ENCODE results near the gene MAPKBP1. TPM values are rescaled to one million over a fixed set of nuclear protein-coding genes. Genes with fewer than 3 reads are reported as not detected.

The MAPKBP1 gene
- total and polyA plus RNA-seq, 2 of the 4 experiments (the other 2 are of a cell fraction) = 12.5 to 15.3 TPM

DNA sequence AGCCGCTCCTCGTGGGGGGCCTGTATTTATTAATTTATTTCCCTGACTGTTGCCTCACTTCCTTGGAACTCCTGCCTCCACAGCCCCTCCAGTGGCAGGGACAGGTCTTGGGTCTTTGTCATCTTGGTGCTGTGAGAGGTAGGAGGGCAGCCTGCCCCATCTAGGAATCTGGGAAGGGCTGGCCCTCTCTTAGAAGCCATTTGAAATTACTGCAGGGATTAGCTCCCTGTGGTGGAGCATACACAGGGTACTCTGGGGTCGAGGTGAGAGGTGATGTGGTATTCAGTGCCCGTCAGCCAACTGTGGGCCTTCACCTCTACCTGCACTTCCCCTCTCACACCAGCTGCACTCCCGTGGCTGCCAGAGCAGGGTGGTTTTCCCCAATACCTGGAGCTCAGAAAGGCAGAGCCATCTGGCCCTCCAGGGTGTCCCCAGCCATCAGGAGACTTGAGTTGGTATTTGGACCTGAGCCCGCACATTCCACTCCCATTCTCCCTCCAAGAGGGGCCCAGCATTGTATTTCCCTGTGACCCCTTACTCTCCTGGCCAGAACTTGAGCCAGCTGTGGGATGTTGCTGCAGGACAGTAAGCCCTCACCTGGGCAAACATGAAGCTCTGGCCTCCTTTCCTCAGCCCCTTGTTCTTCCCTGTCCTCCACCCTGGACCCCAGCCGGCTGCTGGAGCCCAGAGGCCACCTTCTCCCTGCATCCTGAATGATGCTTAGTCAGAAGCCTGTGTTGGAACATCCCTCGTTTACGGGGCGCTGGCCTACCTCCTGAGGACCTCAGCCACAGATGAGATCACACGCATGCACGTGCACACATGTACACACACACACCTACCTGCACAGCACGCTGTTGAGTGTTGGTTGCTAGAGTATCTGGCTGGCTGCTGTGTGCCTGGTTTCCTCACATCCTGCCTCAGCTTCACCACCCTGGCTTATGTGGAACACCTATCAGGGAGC lies 51.6 kb downstream of the MAPKBP1 start:
- Histone ChIP-seq H3K27me3 (ENCODE audit: control insufficient read depth, insufficient read depth, low read length) (no peaks in the 10 kb centered on the region), H3K4ac (ENCODE audit: low read depth, low read length) (no peak overlapping the region), H4K5ac (ENCODE audit: low read depth, low read length) (no peak overlapping the region), H2BK120ac (ENCODE audit: low read depth, low read length) (no peak overlapping the region), H4K20me1 (ENCODE audit: insufficient read depth, low read length) (no peaks in the 10 kb centered on the region; the same call in 1 of the 2 replicates), H3K9ac (ENCODE audit: low read depth, low read length) (no peak overlapping the region), H3K4me2 (ENCODE audit: low read depth, low read length) (no peak overlapping the region), H4K91ac (ENCODE audit: insufficient read depth, low read depth, low read length) (no peak overlapping the region), H3K4me3 (ENCODE audit: insufficient read depth, low read depth, low read length) (no peak overlapping the region), H2AFZ (replicated peaks; ENCODE audit: low read length, poor library complexity) (no peak overlapping the region), H3K9me3 (ENCODE audit: control insufficient read depth, insufficient read depth, low read length) (no peaks in the 10 kb centered on the region), H2AK5ac (ENCODE audit: low read depth, low read length) (no peak overlapping the region), H2AK9ac (replicated peaks; ENCODE audit: low read depth, low read length, poor library complexity) (peak overlapping the region; percentile 48), H3K36me3 (ENCODE audit: control insufficient read depth, insufficient read depth, low read length) (peaks cover 45% of the 10 kb centered on the region), H3K4me1 (ENCODE audit: control insufficient read depth, insufficient read depth, low read length) (peaks cover 2% of the 10 kb centered on the region; the same call in 1 of the 2 replicates), H2BK15ac (ENCODE audit: low read depth, low read length) (no peak overlapping the region), H3K56ac (ENCODE audit: extremely low read depth, insufficient read depth, low read length) (no peak overlapping the region), H3K18ac (ENCODE audit: low read depth, low read length) (no peak overlapping the region), H3K14ac (replicated peaks; ENCODE audit: low read depth, low read length) (no peak overlapping the region), H3K79me1 (ENCODE audit: low read depth in 1 of 2, low read length in 2 of 2) (peaks cover 15 to 19% of the 10 kb centered on the region in 2 experiments), H3K23ac (ENCODE audit: low read depth, low read length) (no peak overlapping the region), H3K27ac (ENCODE audit: insufficient read depth, low read length) (no peak overlapping the region), H2BK5ac (ENCODE audit: low read depth, low read length, poor library complexity, severe bottlenecking) (no peak overlapping the region), H4K8ac (ENCODE audit: low read depth in 2 of 2, low read length in 2 of 2) (no peak overlapping the region), H2BK20ac (ENCODE audit: low read depth, low read length) (no peak overlapping the region), H3K9me1 (ENCODE audit: insufficient read depth, low read length) (0 out of 2 replicates have a peak, but pooled peaks cover 6% of the 10 kb centered on the region)
- intact Hi-C loops (cut with micrococcal nuclease) (no loop called here), in situ Hi-C loops (cut with MboI; ENCODE audit: low sequenced_read_pairs) (no loop called here), dilution Hi-C loops (cut with HindIII; ENCODE audit: low sequenced_read_pairs, unreplicated experiment) (no loop called here)
- ChIA-PET POLR2A (ENCODE audit: unreplicated experiment) (no interaction called here), CTCF (no interaction called here)
- ATAC-seq (ENCODE audit: low read depth) (no peak), DNase-seq (no peak)
- no TSS peak for BruUV-seq (replicated peaks)
- WGBS, 2 experiments (ENCODE audit: extremely low coverage in 2 of 2, insufficient read length in 1 of 2) = 71% methylated on average over 1 of the region's 13 CpGs; no CpG with 5 or more reads in 1 of the 2 experiments
- TF ChIP-seq NFE2L2 (IDR thresholded peaks at IDR 0.05; ENCODE audit: low read depth, low read length) (no peak), FOS (IDR thresholded peaks at IDR 0.05; ENCODE audit: low read depth, low read length) (no peak), CEBPB (IDR thresholded peaks at IDR 0.05; ENCODE audit: low read depth, low read length) (no peak), SMC3 (IDR thresholded peaks at IDR 0.05; ENCODE audit: low read depth, low read length) (no peak), BHLHE40 (IDR thresholded peaks at IDR 0.05; ENCODE audit: low read depth, low read length) (no peak), CHD1 (IDR thresholded peaks at IDR 0.05; ENCODE audit: low read depth, low read length) (no peak)
- TF ChIP-seq, protein P1, sequence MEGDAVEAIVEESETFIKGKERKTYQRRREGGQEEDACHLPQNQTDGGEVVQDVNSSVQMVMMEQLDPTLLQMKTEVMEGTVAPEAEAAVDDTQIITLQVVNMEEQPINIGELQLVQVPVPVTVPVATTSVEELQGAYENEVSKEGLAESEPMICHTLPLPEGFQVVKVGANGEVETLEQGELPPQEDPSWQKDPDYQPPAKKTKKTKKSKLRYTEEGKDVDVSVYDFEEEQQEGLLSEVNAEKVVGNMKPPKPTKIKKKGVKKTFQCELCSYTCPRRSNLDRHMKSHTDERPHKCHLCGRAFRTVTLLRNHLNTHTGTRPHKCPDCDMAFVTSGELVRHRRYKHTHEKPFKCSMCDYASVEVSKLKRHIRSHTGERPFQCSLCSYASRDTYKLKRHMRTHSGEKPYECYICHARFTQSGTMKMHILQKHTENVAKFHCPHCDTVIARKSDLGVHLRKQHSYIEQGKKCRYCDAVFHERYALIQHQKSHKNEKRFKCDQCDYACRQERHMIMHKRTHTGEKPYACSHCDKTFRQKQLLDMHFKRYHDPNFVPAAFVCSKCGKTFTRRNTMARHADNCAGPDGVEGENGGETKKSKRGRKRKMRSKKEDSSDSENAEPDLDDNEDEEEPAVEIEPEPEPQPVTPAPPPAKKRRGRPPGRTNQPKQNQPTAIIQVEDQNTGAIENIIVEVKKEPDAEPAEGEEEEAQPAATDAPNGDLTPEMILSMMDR (conservative IDR thresholded peaks at IDR 0.05; ENCODE audit: low read depth, low read length) = no peak
